NOMO-1 (cell line): ENCODE results near the gene CDC34.
"Not testable (repeated sequence)": the region's sequence is repeated elsewhere in the genome, so short reads cannot be mapped to it uniquely, and the experiment has no call there.

Experiments
- DNase-seq, 2 experiments: peaks; one replicate each; lab custom pipeline; 2025; ENCODE audit not compliant: unreplicated experiment in 2 of 2; lab: John Stamatoyannopoulos, UW

CDC34 gene

GRCh38 chr19:584240-585001 lies 52.9 kb downstream of the CDC34 start:
- DNase-seq = no peak

GRCh38 chr19:585146-585545 lies 53.6 kb downstream of the CDC34 start:
- DNase-seq = not testable (repeated sequence)

GRCh38 chr19:585551-586110 lies 54.1 kb downstream of the CDC34 start:
- DNase-seq = no peak

GRCh38 chr19:588093-588740 lies 56.7 kb downstream of the CDC34 start:
- peak; percentile 44 to 55 for DNase-seq

- no peak for DNase-seq
These were observed 57.5 kb downstream of the CDC34 start for GRCh38 chr19:588741-589692.

- no peak for DNase-seq
These were observed 58.3 kb downstream of the CDC34 start, which contains the start of gene HCN2 for GRCh38 chr19:589693-590395. TSS of gene HCN2 (plus strand) at chr19:589881. CDS start at chr19:589946, 65 bp downstream.

GRCh38 chr19:590396-590745 lies 58.8 kb downstream of the CDC34 start:
- no peak for DNase-seq

- DNase-seq = no peak
These were observed 59.2 kb downstream of the CDC34 start for GRCh38 chr19:590750-591098.

- no peak for DNase-seq
These were observed 59.8 kb downstream of the CDC34 start for GRCh38 chr19:591099-591958.
